Measurements from ENCODE around the gene GALNT2. TPM values are rescaled to one million over a fixed set of nuclear protein-coding genes. Genes with fewer than 3 reads are reported as not detected.

The GALNT2 gene
- total and polyA plus RNA-seq, 2 of the 13 experiments (the other 11 are each of a cell fraction or from before 2014, with no cell fraction given): 39.3 to 39.6 TPM

- FAIRE-seq (no peak), DNase-seq (ENCODE audit: low spot score) (no peak), ATAC-seq (no peak)
- BruUV-seq (replicated peaks): no TSS peak
- H4K20me1 ChIP-seq (ENCODE audit: insufficient read depth, low read length): peaks cover 2% of the 10 kb centered on the region; the same call in 1 of the 2 replicates
- H3K27me3 ChIP-seq (ENCODE audit: control insufficient read depth in 1 of 2, insufficient read depth in 2 of 2, low read length in 2 of 2): no peaks in the 10 kb centered on the region
- ChIA-PET CTCF (ENCODE audit: low intra/inter-chr PET ratio, low total read pairs) (no interaction called here), POLR2A (no interaction called here)
- in situ Hi-C loops (cut with HindIII; ENCODE audit: extremely low pct_ligation_motif_present, low pct_unique_long_range_greater_than_20kb): no loop called here
- H2AFZ ChIP-seq (ENCODE audit: low read length): no peak overlapping the region
- no peak overlapping the region for H3K9ac ChIP-seq (ENCODE audit: insufficient read depth, low read depth, low read length)
- peaks cover 4 to 23% of the 10 kb centered on the region in 2 experiments for H3K36me3 ChIP-seq (replicated peaks in 1 of 2; ENCODE audit: control insufficient read depth in 1 of 2, insufficient read depth in 2 of 2, low read length in 2 of 2)
- no peak overlapping the region for H3K4me3 ChIP-seq (replicated peaks in 1 of 3; ENCODE audit: insufficient read depth in 1 of 3, low read depth in 2 of 3, low read length in 3 of 3)
- H3K79me2 ChIP-seq (ENCODE audit: insufficient read depth, low read length): no peaks in the 10 kb centered on the region
- H3K4me1 ChIP-seq (ENCODE audit: insufficient read depth, low read length): no peaks in the 10 kb centered on the region
- WGBS (ENCODE audit: low lambda C conversion rate): 90% methylated on average over 7 of the region's 7 CpGs
- H3K4me2 ChIP-seq (ENCODE audit: low read depth, low read length): no peak overlapping the region
- TF ChIP-seq ZNF33A (CRISPR knock-in tag; IDR thresholded peaks at IDR 0.05; ENCODE audit: borderline replicate concordance): no peak
- TF ChIP-seq ZNF850 (CRISPR knock-in tag; conservative IDR thresholded peaks at IDR 0.05): no peak
- TF ChIP-seq, protein P1, sequence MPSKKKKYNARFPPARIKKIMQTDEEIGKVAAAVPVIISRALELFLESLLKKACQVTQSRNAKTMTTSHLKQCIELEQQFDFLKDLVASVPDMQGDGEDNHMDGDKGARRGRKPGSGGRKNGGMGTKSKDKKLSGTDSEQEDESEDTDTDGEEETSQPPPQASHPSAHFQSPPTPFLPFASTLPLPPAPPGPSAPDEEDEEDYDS (CRISPR knock-in tag; IDR thresholded peaks at IDR 0.05): no peak
- TF ChIP-seq ZNF891 (CRISPR knock-in tag; IDR thresholded peaks at IDR 0.05): no peak
- TF ChIP-seq, protein P2, sequence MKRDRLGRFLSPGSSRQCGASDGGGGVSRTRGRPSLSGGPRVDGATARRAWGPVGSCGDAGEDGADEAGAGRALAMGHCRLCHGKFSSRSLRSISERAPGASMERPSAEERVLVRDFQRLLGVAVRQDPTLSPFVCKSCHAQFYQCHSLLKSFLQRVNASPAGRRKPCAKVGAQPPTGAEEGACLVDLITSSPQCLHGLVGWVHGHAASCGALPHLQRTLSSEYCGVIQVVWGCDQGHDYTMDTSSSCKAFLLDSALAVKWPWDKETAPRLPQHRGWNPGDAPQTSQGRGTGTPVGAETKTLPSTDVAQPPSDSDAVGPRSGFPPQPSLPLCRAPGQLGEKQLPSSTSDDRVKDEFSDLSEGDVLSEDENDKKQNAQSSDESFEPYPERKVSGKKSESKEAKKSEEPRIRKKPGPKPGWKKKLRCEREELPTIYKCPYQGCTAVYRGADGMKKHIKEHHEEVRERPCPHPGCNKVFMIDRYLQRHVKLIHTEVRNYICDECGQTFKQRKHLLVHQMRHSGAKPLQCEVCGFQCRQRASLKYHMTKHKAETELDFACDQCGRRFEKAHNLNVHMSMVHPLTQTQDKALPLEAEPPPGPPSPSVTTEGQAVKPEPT (CRISPR knock-in tag; IDR thresholded peaks at IDR 0.05; ENCODE audit: low read depth): no peak
- TF ChIP-seq, protein P3, sequence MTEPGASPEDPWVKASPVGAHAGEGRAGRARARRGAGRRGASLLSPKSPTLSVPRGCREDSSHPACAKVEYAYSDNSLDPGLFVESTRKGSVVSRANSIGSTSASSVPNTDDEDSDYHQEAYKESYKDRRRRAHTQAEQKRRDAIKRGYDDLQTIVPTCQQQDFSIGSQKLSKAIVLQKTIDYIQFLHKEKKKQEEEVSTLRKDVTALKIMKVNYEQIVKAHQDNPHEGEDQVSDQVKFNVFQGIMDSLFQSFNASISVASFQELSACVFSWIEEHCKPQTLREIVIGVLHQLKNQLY (CRISPR knock-in tag; IDR thresholded peaks at IDR 0.05): no peak
- TF ChIP-seq ZNF674 (CRISPR knock-in tag; IDR thresholded peaks at IDR 0.05; ENCODE audit: low read depth): no peak
- TF ChIP-seq ZNF317 (CRISPR knock-in tag; IDR thresholded peaks at IDR 0.05): no peak
- no peak for TF ChIP-seq ZNF264 (CRISPR knock-in tag; IDR thresholded peaks at IDR 0.05)
- no peak for TF ChIP-seq PHF20 (CRISPR knock-in tag; IDR thresholded peaks at IDR 0.05)
- intact Hi-C loops (cut with micrococcal nuclease; ENCODE audit: unreplicated experiment): no loop called here
- H3K9me3 ChIP-seq (ENCODE audit: low read length): no peaks in the 10 kb centered on the region
- H3K27ac ChIP-seq (ENCODE audit: extremely low read length, insufficient read depth, low read length): no peak overlapping the region
Observed at GRCh38 chr1:230273141-230273710, 206.2 kb downstream of the GALNT2 start.

Measured in HepG2 (cell line).